NCI-H146 treated with DMSO at 0.1 percent for 48 hours (cell line): Measurements from ENCODE around the gene MAP2.

Source experiments
- DNase-seq: peaks from one replicate; lab custom pipeline; 2025; ENCODE audit not compliant: unreplicated experiment; lab: John Stamatoyannopoulos, UW

Gene MAP2

DNA sequence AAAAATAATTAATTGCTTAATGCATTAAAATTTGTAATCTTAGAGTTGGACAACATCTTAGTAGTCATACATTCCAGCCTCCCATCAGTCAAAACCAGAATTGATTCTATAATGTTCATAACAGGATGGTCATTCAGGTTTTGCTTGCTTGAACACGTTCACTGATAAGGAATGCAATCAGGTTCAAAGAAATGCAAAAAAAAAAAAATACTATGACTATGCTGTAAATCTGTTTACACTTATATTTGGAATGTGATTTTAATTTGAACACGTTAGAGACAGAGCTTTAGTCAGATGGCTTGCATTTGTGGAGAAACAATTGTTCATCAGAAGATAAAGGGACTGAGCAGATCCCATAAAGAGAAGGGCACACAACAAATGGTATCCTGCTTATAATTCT is 216.5 kb downstream of the MAP2 start:
- no peak for DNase-seq

DNA sequence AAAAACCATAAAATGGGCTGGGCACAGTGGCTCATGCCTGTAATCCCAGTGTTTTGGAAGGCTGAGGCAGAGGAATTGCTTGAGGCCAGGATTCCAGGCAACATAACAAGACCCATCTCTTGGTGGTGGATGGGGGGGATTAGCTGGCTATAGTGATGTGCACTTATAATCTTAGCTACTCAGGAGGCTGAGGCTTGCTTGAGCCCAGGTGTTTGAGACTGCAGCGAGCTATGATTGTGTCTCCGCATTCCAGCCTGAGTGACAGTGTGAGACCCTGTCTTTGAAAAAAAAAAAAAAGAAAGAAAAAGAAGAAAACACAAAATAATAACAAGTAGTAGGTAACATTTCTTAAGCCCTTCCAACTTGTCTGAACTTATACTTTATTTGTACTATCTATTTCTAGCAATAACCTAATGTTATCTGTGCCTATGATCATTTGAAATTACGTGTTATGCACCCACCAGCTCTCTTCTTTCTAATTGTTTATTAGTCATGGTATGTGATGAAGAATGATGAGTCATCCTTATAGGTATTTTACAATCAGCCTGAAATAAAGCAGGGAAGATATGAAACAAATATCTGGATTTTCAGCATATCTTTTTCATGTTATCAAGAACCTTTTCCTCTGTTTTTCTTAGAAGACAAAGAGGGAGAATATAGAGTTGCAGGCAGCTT is 218.4 kb downstream of the MAP2 start:
- DNase-seq, result no peak

DNA sequence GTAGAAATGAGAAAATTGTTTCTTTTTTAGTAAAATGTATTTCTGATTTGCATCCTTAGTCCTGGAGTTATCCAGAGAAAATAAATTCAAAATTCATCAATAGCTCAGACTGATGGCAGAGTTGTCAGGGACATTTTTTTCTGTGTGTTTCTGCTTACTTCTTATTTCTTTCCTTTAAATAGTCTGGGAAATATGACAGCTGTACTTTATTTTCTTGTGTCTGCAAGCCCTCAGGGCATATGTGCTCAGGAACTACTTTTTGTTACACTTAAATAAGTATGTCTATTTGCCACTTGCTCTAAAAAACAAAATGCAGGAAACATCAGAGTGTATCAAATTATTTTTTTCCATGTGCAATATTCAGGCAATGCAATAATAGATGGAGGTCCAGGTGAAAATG is 221.0 kb downstream of the MAP2 start:
- DNase-seq, result no peak

DNA sequence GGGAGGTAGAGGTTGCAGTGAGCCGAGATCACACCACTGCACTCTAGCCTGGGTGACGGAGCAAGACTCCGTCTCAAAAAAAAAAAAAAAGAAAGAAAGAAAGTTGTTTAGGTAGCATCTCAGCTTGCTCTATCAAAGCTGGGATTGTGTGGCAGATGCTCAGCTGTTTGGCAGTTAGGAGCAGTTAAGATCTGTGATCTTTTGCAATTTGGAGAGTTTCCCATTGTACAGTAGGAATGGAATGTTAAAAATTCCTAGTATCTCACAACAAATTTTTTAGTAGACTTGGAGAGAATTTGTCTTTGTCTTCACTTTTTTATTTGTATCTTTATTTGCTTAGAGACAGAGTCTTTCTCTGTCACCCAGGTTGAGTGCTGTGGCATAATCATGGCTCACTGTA is 224.9 kb downstream of the MAP2 start:
- no peak for DNase-seq

DNA sequence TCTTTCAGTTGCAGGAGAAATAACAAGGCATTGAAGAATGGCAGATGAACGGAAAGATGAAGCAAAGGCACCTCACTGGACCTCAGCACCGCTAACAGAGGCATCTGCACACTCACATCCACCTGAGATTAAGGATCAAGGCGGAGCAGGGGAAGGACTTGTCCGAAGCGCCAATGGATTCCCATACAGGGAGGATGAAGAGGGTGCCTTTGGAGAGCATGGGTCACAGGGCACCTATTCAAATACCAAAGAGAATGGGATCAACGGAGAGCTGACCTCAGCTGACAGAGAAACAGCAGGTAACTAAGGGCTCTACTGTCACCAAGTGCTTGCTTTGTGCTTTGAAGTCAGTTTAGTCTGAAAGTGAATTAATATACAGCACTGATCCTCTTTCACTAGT is 229.3 kb downstream of the MAP2 start:
- DNase-seq, result no peak

DNA sequence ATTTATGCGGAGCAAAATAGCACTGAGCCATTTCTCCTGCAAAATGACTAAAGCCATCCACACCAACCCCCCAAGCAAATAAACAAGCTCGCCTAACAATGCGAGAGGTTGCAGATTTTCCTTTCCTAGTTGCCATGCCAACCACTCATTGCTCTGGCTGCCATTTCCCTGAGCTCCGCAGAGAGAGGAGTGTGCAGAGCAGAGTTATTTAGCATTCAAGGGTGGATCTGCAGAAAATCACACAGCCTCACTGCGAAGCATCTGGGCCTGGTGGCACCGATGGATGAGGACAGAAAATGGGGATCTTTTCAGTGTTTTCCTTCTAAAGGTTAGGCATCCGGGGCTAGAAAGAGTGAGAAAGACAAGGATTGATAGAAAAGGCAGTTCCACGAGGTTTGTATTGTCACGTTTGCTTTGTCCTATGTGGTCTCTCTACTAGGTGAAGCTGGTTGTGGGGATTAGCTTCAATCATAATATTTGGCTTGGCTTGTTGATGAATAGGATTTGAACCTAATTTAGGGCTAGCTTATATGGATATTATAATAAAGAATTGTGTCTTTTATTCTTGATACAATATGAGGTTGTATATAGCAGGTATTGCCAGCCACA is 237.5 kb downstream of the MAP2 start:
- peak; percentile 69 for DNase-seq

DNA sequence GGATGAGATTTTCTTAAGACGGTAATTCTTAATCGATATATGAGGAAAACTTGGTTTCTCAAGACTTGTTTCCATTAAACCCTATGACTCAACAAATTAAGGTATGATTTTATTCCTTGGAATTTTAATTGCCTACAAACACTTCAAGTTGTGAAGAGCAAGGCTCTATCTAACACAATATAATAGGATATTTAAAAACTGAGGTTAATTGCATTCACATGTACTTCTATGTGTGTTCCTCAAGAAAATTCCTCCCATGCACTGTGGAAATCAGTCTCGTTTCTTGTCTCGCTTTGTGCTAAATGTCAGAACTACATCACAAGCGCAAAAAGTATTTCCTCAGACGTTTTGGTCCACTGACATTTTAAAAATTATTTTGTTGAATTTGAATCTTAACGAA is 238.2 kb downstream of the MAP2 start:
- no peak for DNase-seq

DNA sequence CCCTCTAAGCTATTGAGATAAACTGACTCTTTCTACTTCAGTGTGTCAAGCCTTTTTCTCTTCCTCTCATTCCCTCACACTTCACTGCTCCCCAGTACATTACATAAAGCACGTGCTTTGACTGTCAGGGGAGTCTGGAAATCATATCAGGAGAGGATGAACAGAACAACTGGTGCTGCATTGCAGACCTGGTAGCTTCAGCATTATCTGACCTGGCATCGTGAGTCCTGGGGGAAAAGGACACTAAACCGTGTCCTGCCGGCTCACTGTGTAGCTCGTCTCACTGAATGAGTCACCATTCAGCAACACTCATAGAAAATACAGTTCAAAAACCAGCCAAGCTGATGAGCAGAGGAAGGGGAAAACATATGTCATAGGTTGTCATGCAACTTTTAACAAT is 239.3 kb downstream of the MAP2 start:
- no peak for DNase-seq

DNA sequence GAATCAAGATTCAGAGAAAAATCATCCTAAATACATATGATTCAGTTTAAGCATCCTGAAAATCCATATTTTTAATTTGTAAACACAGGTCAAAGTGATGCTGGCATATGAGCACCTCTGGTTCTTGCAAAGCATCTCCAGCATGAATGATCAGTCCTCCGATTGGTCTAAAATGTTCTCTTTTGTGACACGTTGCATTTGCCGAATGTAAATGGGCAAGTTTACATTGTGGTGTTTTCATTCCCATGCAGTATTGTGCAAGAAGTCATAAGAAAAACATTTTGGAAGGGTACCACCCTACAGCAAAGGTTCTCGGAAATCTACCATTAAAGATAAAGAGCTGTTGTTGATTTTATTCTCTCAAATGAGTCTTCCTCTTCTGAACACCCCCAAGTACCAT is 239.8 kb downstream of the MAP2 start:
- DNase-seq, result no peak

DNA sequence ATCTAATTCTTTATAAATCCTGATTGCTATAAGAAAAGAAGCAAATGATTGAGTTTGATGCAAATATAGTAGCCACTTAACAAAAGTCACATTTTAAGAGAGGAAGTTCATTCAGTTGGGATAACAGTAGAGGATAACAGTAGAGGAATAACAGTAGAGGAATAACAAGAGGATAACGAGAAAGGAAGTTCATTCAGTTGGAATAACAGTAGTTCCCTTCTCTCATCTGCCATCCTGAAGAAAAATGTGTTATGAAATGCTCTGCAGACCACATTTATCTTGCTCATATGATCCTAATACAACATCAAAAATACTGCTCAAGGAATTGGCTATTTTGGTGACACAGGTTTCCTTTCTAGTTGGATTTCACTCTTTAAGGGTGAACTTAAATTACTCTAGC is 242.4 kb downstream of the MAP2 start:
- DNase-seq, result no peak

DNA sequence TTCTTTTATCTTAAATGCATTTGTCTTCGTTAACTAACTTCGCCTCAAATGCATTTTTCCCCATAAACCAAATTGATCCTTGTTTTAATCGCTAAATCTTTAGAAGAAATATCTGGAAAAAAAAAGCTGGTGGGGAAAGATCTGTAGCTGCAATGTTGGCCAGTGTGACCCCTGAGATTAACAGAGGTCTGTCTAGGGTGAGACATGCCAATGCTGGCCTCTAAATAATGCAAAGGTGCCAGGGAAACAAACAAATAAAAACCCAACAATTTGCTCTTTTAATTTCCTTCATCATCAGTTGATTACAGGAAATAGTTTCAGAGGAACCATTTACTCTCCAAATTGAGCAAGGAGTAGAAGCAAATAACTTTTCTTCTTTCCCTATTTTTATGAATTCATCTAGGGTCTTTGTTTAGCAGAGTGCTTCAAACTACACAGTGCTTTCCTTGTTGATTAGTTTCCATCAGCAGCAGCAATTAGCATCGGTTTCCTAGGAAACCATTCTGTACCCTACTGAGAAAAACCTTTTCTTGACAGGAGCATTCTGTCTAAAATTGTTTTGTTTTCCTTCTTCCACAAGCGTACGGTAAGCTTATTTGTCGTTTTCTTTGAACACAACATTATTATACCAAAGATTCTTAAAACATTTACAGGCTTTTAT is 247.3 kb downstream of the MAP2 start:
- DNase-seq, result peak; percentile 30

DNA sequence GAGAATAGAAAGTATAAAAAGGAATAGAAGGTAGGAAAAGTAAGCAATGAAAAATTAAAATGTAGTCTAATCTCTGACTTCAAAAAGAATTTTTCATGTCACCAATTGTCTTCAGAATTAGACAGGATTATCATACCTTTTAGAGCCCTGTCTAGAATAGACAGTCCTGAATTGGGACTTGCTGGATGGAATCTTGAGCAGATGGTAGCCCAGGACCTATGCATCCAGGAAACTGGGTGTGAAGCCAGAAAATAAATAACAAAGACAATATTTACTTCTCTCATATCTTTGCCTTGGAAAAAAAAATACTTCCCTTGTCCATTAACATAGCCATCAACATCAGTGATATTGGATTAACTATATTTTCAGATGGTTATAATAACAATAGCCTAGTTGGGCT is 250.0 kb downstream of the MAP2 start:
- no peak for DNase-seq

DNA sequence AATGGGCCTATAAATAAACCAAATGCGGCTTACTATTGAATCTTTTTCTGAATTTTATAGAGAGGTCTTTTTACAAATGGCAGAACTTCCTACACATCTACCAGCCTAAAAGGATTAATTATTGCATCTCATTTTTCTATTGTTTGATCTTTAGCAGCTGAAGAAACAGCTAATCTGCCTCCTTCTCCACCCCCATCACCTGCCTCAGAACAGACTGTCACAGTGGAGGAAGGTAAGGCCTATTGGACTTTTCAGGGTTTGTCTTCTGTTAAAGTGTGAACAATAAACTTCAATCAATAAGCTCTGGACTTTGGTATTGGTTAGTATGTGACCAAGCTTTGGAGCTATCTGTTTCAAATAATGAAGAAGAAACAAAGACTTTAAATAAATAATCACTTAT is 256.7 kb downstream of the MAP2 start:
- peak; percentile 34 for DNase-seq

DNA sequence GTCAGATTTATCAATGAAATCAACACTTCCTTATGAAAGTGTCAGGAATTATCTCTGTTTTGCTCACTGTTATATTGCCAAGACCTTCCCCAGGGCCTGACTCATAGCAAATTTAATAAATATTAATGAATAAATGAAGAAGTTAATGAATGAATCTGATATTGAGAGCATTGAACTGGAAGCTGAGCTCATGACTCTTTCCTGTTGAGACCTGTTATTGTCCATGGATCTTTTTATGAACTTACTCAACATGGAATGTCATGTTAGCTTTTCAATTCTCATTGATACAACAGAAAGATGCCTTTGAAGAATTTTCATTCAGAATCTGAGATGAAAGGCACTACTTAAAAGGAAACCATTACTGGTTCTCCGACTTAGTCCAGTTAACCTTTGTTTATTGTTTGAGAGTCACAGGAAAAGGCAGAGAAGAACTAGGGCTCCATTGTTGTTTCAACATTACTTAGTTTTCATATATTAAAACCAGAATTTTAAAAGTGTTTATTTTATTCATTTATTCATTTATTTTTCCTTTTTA is 257.4 kb downstream of the MAP2 start:
- DNase-seq, result no peak

DNA sequence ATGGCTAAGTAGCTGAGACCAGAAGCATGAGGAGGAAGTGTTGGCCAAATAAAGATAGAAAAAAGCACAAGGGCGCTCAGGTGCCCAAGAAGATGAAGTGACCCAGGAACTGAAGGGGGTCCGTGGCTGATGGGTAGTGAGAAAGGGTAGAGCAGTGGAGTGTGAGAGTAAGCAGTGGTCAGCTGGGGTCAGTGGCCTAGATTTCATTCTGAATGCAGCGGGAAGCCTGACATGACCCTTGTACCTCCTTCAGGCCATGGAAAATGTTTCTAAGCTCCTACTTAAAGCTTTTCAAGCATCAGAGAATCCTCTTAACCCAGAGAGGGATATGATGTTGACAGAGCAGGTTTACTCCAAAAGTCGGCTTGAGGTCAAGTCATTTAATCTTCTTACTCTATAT is 258.8 kb downstream of the MAP2 start:
- DNase-seq, result no peak

DNA sequence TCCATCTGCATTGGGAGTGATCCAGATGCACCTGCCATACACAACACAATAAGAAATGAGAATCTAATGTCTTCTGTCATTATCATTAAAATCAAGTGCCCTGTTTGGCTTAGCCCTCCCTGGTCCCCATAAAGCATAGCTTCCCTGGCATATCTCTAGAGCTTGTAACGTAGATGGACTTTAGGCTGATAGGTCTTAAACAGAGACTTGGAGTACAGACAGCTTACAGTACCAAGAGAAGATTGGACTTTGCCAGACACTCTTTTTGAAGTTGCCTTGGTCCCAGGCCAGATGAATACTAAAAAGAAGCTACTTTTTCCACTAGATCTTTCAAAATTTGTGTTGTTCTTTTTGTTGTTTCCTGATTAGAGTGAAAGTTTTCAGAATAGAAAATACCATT is 261.5 kb downstream of the MAP2 start:
- DNase-seq, result no peak

DNA sequence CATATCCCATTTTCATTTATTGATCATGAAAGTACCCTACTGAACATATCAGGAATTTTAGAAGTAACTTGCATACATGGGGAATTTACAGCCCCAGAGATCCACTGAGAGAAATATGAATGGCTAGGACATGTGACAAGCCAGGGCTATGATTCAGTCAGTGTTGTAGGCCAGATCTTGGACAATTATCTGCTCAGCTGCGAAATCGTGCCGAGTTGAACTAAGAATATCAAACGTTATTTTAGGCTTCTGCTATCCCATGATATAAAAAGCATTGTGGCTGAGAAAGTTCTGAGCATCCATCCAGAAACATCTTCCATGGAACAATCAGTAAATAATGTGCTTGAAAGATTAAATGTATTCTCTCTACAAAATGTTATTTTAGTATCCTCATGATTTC is 262.1 kb downstream of the MAP2 start:
- no peak for DNase-seq

DNA sequence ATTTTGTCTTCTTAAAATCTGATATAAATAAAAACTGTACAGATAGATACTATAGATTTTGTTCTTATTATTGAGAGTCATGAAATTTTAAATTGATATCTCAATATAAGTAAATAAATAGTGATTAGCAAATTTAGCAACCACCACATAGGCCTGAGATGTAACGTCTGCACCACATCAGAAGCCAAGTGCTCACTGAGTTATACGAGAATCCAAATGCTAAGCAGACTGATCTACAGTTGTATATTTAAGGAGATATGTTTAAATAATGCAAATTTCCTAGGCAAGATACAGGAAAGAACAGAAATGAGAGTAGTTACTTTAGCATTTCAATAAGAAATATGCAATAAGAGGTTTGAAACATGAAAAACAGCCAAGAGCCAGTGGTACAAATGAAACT is 262.6 kb downstream of the MAP2 start:
- DNase-seq, result no peak

DNA sequence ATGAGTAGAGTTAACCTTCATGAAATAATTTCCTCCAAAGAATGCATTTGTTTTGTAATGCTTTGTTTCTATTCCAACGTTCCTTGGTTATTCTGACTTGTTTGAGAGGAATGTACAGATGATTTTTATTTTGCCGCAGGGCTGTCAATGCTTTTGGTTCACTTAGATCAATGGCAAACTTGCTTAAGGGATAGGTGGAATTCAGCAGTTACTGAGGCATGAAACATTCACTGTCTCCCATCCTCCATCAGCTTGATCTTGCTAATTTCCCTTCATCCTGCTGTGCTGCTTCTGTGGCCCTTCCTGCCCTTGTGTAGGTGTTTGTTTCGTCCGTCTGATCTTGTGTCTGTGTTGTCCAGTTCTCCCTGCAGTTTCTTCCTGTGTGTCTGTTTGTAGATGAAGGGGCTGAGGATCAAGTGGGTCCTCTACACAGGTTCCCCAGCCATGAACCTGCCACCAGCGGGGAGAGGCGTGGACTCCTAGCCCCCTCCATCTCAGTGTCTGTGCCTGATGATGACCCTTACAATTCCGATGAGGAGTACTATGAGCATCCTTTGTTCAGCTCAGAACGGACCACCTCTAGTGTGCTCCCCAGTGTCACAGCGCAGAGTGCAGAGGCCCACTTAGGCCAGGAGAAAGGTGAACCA is 263.6 kb downstream of the MAP2 start:
- no peak for DNase-seq

DNA sequence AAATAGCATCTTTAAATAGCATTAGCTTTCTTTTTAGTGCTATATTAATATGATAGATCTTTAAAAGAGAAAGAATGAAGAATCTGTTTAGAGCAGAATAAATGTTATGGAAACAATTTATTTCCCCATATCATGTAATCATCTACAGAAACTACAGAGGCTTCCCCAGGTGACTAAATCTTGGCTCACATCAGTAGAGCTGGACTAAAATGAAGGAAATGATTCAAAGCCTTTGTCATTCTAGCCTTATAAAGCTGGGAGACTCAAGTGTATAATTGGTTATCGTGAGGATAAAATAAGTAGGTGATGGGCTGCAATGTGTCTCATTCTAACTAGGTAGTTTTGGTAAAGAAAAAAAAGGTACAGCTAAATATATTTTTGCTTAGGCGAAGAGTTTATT is 264.5 kb downstream of the MAP2 start:
- DNase-seq, result no peak

DNA sequence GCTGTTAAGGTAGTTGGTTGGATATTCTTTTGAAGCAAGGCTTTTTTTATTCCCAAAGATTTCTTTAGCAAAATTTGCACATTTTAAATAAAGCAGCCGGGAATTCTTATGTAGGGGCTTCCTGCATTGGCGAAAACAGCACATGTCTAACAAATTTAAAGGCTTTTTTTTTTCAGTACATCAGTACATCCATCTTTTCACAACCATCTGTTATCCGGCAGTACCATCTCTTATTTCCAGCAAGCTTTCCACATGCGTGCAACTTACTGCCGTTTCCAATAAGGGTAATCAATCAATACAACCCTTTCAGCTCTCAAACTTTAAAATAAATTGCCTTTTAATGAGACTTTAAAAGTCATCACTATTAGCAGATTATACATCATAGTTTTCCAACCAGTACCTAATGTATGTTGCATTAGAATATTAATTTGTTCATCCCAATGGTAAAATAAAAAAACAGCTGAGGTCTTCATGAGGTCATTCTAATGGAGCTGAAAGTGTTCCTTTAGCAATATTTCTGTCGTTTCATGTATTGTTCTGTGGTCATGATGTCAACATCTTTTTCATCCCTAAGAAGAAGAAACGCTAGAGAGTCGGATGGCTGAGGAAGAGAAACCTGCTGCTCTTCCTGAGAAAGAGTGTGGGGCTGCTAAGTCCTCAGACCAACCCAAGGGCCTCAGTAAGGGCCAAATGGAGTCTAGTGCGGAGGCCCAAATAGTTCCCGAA is 266.3 kb downstream of the MAP2 start:
- no peak for DNase-seq
